SW480 (cell line): ENCODE data around the gene ABCB8.
"Not testable (repeated sequence)": the region's sequence is repeated elsewhere in the genome, so short reads cannot be mapped to it uniquely, and the experiment has no call there.

ENCODE experiments used
- DNase-seq: peaks from one replicate; pipeline ENCODE4 v3.0.0-alpha.2; 2016; ENCODE audit warnings: low spot score

Gene ABCB8

GRCh38 chr7:151014950-151015349, 13.3 kb upstream of the ABCB8 start:
- DNase-seq: no peak

DNA sequence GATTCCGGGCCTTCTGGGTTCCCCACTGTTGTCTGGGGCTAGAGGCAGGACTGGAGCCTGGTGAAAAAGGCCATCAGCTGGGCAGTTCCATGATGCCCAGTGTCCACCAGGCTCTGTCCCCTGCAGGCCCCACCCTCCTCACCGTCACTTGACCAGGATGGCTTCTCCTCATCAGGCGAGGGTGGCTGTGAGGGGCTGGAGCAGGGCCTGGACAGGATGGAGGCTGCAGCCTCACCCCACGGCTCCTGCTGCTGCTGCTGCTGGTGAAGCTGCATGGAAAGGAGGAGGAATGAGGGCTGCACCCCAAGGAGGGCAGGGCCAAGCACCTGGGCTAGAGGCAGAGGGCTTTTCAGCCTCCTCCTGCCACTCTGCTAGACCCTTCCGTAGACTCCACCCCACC, 12.3 kb upstream of the ABCB8 start:
- DNase-seq: no peak

DNA sequence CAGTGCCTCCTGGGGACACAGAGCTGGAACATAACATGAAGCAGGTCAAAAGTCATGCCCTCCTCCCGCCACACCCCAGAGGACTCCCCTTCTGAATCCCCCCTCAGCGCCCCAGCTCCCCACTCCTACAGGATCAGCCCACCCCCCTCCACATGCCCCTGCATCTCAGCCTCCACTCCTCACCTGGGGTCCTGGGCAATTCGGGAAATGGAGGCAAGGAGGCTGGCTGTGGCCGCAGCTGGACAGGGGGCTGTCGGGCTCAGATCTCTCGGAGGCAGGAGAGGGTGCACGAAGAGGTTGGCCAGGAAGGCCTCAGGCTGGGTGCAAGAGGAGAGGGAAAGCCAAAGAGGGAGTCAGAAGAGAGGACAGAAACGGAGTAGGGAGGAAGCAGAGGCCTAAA, 11.7 kb upstream of the ABCB8 start:
- no peak for DNase-seq

DNA sequence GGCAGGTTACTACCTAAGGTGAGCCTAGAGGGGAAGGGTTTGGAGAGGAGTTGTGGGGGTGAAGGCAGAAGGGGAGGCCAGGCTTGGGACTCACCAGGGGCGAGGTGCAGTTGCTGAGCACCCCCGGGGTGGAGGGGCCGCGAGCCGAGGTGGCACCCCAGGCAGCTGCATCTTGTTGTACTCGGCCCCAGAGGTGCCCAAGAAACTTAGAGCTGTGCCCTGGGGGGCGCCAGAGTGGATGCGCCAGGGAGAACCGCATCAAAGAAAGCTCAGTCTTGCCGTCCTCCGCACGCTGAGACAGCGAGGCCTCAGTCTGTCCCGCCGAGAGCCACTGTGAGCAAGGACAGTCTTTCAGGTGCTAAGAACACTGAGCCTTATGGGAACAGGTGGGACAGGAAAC, 11.3 kb upstream of the ABCB8 start:
- no peak for DNase-seq

DNA sequence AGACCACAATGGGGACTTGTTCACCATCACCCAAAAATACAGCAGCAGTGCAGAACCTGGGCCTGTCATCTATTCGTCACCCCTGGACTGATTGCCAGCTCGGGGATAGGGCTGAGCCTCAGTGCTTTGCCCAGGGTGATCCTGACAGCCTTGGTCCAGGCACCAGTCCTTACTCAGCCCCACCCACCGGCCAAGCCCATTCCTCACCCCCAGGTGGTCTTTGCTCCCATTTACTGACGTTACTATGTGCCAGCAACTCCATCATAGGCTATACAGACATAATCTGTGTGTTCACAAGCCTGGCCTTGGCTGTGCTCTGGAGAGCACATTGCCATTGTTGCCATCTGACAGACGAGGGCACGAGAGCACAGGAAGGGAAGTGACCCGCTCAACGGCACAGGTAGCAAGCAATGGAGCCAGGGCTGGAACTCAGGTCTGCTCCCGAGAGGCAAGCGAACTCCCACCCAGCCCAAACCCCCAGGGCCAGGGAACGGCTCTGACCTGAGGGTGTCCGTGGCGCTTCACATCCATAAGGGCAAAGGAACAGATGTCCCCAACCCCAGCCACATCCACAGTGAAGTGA, 10.8 kb upstream of the ABCB8 start:
- DNase-seq: no peak

- no peak for DNase-seq
These were observed 10.3 kb upstream of the ABCB8 start for GRCh38 chr7:151017953-151018420.

DNA sequence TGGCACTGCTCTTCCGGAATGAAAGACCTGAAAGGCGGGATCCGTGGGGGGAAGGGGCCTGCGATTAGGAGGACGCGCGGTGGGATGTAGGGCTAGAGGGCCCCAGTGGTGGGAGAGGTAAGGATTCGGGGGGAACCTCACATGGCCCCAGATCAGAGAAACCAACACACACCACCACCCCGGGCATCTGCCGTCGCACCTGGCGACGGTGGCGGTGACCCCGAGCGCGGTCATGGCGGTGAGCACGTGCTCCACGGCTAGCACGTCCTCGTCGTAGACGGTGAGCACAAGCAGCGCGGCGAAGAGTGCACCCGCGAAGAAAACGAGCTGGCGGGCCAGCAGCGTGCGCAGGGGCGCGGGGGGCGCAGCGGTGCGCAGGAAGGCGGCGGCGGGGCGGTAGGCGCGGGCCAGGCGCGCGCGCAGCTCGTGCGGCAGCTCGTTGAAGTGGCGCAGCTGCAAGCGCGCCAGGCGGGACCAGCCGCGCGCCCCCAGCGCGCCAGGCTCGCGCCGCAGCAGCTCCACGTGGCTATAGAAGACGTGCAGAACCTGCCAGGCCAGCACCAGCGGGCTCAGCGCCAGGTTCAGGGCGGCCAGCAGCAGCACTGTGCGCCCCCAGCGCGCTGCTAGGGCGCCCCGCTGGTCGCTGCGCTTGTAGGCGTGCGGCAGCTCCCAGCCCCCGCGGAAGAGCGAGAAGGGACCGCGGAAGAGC, 9.7 kb upstream of the ABCB8 start:
- DNase-seq: no peak

- DNase-seq: no peak
These were observed 9.2 kb upstream of the ABCB8 start for GRCh38 chr7:151019130-151019447.

GRCh38 chr7:151020231-151020630, 8.0 kb upstream of the ABCB8 start:
- no peak for DNase-seq

DNA sequence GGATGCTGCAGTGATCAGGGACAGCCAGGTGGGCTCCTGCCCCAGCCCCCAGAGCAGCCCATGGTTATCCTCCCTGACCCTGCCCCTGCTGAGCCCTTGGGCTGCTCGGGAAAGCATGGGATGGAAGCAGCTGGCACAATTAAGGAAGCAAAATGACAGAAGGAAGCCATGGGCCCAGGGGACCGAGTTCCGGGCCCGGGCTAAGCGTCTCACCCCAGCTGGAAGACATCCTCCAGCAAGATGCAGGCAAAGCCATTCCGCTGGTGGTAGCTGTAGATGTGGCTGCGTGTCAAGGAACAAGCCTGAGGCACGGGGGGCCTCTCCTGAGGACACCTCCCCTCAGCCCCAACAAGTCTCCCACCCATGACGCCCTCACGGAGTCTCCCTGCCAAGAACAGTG, 5.0 kb upstream of the ABCB8 start:
- no peak for DNase-seq

DNA sequence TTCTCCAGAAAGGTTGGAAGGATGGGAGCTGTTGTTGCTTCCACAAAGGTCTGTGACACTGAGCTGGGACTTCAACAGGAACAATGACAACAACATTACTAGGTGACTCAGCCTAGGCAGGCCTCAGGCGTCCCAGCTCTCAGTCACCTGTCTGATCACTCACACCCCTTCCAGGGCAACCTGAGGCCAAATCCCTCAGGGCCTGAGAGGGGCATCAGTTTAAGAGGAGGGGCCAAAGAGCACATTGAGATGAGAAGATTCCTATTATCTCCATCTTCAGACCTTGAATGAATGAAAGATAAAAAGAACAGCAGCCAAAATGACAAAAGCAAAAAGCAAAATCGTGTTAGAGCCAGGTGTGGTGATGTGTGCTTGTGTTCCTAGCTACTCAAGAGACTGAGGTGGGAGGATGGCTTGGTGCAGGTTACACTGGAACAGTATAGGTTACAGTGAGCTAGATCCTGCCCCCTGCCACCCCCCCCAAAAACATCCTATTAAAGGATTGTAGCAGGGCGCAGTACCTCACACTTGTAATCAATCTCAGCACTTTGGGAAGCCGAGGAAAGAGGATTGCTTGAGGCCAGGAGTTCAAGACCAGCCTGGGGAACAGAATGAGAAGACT, 3.7 kb upstream of the ABCB8 start, which contains the start of gene ATG9B:
TSS of gene ATG9B (minus strand) at position 60 of the 622 bp plus-strand sequence. CDS start 71 bp downstream, outside the sequence.
- peak; percentile 30 for DNase-seq

- DNase-seq: no peak
These were observed 2.2 kb upstream of the ABCB8 start for GRCh38 chr7:151025924-151026671.

GRCh38 chr7:151026771-151027727, 1.2 kb upstream of the ABCB8 start:
- DNase-seq: not testable (repeated sequence)

- not testable (repeated sequence) for DNase-seq
These were observed 521 bp upstream of the ABCB8 start for GRCh38 chr7:151027728-151028130.

DNA sequence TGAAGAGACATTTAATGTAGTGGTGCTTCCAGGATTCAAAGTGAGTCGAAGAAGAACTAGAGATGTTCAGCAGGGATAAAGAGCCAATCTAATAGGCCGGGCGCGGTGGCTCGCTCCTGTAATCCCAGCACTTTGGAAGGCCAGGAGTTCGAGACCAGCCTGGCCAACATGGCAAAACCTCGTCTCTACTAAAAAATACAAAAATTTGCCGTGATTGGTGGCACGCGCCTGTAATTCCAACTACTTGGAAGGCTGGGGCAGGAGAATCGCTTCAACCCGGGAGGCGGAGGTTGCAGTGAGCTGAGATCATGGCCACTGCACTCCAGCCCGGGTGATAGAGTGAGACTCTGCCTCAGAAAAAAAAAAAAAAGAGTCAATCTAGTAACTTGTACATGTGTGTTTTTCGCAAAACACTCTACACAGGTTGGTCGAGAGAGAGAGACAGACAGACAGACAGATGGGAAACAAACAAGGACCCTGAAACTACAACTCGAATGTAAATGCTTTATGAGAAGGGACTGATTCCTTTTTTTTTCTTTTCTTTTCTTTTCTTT, 775 bp downstream of the ABCB8 start:
- no peak for DNase-seq

- no peak for DNase-seq
These were observed 2.8 kb downstream of the ABCB8 start for GRCh38 chr7:151031011-151031410.

GRCh38 chr7:151032936-151033863, 5.0 kb downstream of the ABCB8 start:
- DNase-seq: no peak

- no peak for DNase-seq
These were observed 5.6 kb downstream of the ABCB8 start for GRCh38 chr7:151033864-151034249.

DNA sequence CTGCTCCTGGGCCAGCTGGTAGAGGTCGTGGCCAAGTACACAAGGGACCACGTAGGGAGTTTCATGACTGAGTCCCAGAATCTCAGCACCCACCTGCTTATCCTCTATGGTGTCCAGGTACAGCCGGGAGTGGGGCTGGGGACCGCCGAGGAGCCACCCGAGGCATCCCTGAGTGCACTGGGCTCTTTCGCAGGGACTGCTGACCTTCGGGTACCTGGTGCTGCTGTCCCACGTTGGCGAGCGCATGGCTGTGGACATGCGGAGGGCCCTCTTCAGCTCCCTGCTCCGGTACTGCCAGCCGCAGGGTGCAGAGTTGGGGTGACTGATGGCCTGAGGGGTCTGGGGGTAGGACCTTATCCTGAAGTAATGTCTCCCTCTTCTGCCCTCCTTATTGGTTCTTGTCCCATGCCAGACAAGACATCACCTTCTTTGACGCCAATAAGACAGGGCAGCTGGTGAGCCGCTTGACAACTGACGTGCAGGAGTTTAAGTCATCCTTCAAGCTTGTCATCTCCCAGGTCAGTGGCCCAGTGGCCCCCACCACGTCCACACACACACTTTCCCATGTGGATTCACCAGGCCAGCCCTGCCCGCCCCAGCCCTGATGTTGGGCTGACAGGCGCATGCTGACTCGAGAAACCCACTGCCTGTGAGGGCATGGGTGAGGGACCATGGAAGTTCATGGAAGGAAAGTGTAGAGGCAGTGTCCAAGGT, 6.2 kb downstream of the ABCB8 start:
- DNase-seq: no peak
